DMS153 treated with DMSO at 0.1 percent for 48 hours (cell line): Measurements from ENCODE around the gene NFKBIE.

Experiments used
- DNase-seq: peaks from one replicate; lab custom pipeline; 2025; ENCODE audit not compliant: unreplicated experiment; lab: John Stamatoyannopoulos, UW

Gene NFKBIE

DNA sequence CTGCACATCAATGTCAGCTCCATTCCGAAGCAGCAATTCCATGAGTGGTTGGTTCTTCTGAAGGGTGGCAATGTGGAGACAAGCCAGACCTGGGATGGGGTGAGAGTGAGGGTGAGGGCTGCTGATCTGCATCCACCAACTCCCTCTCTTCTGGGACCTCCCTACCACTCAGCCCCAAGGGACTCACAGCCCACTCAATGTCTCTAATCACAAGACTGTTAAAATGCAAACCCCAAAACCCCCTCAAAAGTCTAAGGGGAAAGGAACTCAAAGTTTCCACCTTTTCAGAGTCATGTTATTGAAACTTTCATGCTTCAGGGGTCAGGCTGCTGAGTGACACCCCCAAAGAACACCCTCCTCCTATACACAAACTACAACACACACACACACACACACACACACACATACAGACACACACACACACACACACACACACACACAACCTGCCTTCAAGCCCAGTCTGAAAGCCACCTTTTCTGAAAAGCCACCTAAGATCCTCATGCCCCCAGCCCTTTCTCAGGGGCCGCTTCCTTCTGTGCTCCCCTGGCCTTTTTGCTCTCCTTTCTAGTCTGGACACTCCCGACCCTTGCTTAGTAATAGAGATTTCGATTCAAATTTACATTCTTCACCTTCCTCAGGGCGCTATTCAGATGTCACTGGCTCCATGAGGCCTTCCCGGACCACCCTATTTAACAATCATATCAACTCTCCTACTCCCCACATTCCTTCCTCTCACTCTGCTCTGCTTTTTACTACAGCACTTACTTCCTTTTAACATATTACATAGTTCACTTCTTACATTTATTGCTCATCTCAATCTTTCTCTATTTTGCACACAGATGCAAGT lies 4.7 kb downstream of the NFKBIE start:
- DNase-seq = no peak

DNA sequence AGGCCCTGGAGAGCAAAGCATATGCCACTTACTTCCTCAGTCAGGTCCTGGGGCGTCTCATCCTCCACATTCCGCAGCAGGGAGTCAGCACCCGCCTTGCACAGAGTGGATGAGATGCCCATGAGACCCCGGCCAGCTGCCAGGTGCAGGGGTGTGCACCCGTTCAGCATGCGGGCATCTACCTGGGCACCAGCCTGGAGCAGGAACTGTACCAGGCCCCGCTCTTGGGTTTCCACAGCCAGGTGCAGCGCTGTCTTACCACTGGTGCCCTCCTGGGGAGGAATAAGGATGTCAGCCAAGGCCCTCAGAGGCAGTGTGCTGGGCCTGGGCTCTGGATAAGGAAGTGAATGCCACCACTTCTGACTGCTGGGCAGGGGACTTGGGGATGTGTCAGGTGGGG lies 5.3 kb downstream of the NFKBIE start:
- DNase-seq = no peak

DNA sequence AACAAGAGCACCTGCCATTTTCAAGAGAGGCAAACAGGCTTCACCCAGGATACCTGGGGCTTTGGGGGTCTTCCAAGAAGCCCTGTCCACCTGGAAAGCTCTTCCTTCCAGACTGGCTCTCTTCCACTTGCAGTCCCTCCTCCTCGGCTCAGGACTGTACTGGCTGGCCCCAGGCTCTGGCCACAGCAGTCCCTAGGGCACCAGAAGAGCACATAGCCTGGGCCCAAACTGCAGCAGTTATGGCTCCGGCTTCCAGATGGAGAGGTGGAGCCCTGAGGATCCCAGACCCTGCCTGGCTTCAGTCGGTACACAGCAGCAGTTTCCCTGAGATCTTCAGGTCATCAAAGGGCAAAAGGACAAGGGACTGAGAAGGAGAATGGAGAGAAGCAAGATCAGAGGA lies 6.4 kb downstream of the NFKBIE start:
- no peak for DNase-seq

DNA sequence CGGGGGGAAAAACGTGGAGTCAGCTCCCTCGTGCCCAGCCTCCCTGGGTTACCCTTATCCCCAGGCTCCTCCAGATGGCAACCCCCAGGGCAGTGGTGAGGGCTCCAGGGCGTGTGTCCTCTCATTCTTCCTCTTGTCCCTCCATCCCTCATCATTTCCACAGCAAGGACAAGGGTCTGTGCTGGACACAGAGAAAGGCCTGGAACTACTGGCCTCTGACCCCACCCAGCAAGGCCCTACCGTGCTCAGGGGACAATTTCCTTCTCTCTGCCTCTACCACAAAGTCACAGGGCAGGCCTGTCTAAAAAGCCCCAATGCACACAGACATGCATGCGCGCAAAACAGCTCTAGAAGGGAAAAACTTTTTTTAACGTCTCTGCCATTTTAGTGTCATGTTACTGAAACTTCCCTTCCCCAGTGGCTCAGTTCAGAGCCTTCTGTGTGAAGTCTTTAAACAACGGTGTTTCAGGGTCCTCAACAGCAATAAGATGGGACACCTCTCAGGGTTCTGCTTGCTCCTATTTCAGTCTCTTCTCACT lies 7.0 kb downstream of the NFKBIE start:
- no peak for DNase-seq

DNA sequence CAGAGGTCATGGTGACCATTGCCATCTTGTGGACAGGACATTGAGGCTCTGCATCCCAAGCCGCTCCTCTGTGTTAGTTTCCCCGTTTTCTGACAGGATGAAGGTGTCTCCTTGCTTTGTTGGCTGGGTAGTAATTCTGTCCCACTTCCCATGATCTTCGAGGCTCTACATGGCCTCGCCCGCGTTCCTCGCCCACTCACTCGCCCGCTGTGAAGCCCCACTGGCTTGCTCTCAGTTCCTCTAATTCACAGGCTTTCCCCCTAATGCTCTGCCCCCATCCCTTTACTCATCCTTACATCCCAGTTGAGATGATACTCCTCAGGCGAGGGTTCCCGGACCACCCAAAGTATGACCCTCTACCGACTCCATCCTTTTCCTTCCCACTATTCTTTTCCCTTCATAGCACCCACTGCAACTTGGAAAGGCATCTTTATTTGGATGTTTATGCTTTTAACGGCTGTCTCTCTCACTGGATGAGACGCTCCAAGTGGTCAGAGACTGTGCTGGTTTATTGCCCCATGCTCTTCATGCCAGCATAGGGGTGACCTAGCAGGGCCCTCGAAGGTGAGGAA lies 7.5 kb downstream of the NFKBIE start:
- no peak for DNase-seq

DNA sequence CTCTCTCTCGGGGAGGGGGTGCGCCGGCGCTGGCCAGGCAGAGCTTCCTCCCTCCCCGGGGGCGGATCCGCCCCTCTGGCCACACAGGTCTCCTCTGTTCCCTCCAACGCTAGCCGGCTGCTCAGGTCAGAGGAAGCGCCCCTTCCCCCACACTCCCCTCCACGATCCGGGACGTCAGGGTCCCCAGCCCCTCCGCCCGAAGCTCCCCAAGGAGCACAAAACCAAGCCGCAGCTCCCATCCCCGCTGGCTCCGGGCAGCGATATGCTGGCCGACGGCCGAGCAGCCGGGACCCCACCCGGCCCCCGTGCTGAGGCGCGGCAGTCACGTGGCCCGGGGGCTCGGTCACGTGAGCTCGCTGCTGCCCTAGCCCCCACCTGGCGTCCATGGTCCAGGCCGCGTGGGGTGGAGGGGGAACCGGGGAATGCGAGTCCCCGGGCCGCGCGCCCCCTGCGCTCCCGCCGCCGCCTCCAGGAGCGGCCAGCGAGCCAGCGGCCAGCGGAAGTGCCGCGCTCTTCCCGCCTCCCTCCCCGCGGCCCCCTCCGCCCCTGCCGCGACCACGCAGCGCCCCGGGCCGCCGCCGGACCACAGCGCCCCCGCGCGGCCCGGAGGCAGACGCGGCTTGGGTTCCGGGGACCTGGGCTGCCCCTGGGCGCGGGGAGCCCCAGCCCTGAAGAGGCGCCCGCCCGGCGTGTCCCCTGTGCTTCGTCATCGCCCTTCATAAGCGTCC lies 8.2 kb downstream of the NFKBIE start, which contains the start of gene SLC35B2:
Gene SLC35B2, minus strand, starts transcription at position 504 of the 728 bp plus-strand sequence. Its CDS starts 118 bp downstream, at position 386.
- peak; percentile 40 for DNase-seq

DNA sequence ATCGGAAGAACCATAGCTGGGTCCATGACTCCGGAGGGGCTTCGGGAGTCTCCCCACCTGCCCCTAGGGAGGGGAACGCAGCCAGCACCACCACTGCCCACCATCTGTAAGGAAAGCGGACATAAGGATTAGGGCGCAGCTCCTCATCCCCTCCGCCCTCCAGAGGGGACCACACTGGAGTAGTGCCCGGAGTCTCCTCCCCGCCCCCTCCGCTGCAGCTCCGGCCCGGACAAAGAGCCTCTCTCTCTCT lies 8.7 kb downstream of the NFKBIE start:
- no peak for DNase-seq

DNA sequence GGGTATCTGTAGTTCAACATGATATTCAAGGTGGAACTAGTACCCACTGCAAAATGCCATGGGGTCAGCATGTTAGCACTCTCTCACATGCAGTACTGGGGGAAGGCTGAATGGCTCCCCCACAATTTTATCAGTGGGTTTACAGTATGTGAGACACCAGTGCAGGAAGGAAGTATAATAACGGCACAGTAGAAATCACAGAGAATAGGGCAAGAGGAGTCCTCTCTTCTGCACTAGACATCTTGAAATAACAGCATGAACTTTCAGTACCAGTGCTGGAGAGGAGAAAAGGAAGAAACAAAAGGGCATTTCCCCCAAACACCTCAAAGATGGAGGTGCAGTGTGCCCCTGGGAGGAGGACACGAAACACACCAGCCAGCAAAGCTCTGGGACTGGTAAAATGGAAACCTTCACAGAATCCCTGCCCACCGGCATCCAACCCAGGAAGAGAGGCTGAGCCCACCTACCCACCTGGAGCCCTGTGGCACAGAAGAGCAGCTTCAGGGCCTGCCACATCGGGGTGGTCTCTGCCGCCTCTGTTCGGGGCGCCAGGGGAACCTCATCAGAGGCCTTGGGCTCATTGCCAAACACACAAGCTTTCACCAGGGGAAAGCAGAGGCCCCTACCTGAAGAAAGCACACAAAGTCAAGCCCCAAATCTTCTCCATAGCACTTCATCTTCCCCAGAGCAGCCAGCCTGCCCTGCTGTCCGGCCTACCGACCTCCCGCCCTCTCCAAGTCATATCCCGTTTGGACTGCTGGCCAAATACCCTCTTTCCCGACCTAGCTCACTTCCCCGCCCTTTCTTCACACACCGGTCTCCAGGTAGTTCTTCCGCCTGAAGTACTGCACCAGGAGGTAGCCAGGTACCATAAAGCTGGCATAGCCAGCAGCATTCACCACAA lies 9.2 kb downstream of the NFKBIE start:
- no peak for DNase-seq

DNA sequence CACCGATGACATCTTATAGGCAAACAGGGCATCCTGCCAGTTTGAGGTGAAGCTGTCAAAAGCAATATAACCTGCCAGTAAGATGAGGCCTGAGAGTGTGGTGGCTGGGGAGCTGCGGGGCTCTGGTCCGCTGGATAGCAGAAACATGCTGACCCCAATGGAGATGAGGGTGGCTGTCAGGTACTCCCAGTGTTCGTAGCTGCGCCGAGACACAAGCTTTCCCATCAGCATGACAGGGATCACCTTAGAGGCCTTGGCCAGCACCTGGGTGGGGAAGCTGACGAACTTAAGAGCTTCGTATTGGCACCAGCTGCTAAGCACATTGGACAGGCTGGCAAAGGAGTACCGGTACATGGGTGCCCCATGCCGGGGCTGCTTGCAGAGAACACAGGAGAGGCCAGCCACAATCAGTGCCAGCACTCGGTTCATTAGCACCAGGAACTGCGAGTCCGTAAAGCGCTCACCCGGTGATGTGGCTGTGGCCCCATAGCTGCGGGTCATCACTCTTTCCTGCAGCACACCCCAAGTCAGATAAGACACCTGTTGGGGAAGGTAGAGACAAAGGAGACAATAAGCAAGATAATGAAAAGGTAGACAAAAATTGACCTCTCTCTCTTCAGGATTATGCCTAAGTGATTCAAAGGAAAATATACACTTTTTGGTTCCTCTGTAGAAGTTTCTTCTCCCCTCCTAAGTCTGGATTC lies 10.1 kb downstream of the NFKBIE start:
- no peak for DNase-seq

DNA sequence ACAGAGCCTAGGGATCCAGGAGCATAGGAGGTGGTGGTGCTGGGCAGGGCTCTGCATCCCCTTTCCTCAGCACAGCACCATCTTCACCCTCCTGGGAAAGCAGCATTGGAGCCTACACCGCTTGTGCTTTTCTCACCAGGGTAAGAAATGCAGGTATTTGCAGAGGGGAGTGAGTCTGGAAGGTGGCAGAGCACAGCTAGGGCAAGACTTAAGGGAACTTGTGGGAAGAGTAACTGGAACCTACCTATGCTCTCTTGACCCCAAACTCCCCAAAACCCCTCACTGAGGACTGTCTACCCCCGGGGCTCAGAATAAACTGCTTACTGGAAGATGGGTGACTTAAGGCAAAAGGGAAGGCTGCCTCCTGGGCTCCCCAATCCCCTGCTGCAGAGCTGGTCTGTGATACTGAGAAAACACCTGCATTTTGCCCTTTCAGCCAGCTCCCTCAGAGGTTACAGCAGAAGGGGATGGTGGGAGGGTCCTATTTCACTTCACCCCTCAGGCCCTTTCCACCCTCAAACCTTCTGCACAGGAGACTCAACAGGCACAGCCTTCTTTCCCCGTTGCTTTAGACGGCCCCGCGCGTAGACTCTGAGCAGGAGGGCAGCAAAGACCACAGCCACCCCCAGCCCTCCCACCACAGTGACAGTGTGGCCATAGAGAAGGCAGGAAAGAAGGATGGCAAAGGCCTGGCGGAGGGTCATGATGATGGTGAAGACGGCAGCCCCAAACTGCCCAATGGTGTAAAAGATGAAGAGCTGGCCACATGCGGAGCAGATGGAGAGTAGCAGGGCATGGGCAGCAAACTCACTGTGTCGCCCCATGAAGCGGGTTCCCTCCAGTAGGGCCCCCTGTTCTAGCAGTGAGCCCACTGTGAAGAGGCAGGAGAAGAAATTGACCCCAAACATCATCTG lies 10.9 kb downstream of the NFKBIE start:
- DNase-seq = no peak

DNA sequence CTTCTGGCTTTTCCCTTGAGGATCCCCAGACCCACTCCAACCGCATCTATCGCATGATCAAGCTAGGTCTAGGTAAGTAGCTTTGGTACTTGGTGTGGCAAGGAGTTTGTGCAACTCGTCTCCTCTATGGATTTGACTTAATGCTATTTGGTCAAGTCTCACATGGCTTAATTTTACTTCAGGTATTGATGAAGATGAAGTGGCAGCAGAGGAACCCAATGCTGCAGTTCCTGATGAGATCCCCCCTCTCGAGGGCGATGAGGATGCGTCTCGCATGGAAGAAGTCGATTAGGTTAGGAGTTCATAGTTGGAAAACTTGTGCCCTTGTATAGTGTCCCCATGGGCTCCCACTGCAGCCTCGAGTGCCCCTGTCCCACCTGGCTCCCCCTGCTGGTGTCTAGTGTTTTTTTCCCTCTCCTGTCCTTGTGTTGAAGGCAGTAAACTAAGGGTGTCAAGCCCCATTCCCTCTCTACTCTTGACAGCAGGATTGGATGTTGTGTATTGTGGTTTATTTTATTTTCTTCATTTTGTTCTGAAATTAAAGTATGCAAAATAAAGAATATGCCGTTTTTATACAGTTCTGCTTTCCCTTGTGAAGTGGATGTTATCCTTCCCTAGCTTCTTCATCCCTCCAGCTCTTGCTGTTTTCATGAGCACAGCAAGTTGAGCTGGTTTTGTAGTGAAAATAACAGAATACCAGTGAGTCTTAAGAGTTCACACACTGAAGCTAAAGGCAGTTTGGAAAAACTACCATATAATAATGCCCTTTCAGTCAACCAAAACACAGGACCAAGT lies 11.8 kb downstream of the NFKBIE start:
- DNase-seq = no peak

DNA sequence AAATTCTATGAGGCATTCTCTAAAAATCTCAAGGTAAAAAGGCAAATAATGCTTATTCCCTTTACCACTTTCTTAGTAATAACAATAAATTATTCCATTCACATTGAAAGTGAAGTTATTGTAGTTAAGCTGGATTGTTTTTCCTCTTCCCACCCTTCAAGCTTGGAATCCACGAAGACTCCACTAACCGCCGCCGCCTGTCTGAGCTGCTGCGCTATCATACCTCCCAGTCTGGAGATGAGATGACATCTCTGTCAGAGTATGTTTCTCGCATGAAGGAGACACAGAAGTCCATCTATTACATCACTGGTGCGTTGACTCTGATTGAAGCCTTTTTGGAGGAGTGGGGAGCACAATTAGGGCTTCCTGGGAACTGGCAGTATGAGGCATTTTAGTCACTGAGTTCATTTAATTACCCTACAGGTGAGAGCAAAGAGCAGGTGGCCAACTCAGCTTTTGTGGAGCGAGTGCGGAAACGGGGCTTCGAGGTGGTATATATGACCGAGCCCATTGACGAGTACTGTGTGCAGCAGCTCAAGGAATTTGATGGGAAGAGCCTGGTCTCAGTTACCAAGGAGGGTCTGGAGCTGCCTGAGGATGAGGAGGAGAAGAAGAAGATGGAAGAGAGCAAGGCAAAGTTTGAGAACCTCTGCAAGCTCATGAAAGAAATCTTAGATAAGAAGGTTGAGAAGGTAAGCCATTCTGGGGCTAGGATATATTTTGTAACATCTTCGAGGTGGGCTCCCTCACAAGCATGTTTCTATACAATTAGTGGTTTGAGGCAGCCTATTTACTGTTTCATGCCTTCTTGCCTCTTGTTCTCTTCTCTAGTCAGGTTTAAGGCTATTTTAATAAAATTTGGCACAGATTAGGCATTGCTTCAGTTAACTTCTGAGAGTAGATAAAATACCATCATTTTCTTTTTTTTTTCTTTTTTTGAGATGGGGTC lies 13.5 kb downstream of the NFKBIE start:
- no peak for DNase-seq

DNA sequence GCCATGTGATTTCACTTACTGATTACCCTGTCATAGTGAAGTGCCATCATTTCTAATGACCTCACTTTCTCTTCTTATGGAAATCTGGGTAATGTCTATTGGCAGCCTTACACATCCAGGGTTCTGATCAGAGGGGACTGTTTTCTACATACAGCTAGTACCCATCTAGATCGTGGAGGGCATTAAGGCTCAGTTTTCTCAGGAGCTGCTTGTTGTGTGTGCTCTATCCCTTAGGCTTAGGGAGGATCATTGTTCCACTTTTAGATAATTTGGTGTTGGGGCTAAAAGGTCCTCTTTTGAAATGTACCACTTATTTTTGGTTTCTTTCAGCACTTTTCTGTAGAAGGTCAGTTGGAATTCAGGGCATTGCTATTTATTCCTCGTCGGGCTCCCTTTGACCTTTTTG lies 14.6 kb downstream of the NFKBIE start:
- no peak for DNase-seq

DNA sequence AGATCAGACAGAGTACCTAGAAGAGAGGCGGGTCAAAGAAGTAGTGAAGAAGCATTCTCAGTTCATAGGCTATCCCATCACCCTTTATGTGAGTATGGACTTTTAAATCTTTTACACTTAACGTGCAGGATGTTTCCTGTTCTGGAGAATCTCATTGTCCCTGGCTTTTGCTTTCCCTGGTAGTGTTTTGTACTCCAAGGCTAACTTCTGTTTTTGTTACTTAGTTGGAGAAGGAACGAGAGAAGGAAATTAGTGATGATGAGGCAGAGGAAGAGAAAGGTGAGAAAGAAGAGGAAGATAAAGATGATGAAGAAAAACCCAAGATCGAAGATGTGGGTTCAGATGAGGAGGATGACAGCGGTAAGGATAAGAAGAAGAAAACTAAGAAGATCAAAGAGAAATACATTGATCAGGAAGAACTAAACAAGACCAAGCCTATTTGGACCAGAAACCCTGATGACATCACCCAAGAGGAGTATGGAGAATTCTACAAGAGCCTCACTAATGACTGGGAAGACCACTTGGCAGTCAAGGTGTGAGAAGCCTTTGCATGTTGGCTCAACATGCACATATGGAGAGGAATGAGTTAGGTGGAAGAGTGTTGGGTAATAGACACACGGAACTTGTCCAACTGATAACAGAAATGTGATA lies 15.2 kb downstream of the NFKBIE start:
- no peak for DNase-seq

DNA sequence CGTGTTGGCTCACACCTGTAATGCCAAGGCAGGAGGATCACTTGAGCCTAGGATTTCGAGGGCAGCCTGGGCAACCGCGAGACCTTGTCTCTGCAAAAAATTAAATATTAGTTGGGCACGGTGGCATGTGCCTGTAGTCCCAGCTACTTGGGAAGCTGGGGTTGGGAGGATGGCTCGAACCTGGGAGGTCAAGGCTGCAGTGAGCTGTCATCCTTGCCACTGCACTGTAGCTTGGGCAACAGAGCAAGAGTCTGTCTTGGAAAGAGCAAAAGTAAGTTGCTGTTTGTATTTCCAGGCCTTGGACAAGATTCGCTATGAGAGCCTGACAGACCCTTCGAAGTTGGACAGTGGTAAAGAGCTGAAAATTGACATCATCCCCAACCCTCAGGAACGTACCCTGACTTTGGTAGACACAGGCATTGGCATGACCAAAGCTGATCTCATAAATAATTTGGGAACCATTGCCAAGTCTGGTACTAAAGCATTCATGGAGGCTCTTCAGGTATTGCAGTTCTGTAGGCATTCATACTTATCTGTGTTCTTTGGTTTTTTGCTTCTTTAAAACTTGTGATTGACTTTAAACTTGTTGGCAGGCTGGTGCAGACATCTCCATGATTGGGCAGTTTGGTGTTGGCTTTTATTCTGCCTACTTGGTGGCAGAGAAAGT lies 16.1 kb downstream of the NFKBIE start:
- DNase-seq = no peak

DNA sequence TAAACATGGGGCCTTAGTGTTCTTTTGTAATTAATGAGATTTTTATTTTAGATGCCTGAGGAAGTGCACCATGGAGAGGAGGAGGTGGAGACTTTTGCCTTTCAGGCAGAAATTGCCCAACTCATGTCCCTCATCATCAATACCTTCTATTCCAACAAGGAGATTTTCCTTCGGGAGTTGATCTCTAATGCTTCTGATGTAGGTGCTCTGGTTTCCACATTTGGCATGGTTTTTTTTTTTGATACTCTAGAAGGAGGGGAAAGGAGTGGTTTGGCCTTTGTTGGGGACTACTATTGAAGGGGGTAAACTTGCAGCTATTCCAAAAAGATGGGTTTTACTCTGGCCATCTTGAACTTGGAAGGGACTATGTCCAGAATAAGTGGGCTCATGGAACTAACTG lies 16.8 kb downstream of the NFKBIE start:
- DNase-seq = no peak
